HepG2 (cell line): ENCODE measurements around the gene USP36. TPM values are rescaled to one million over a fixed set of nuclear protein-coding genes. Genes with fewer than 3 reads are reported as not detected.

Source experiments
- CBFB ChIP-seq: sonication (generic); formaldehyde crosslinking; IDR thresholded peaks from 2 replicates; pipeline ENCODE4 v1.4.0; 2020; ENCODE audit warnings: missing genetic modification reagents
- CHCHD3 ChIP-seq: sonication (generic); formaldehyde crosslinking; IDR thresholded peaks from 2 replicates; pipeline ENCODE4 v1.8.0; 2022; ENCODE audit warnings: mild to moderate bottlenecking, missing genetic modification reagents, moderate library complexity
- CREB1 ChIP-seq, 2 experiments: fragments of 450-650 bp in 1 of 2; IDR thresholded peaks; 2 replicates each; pipeline ENCODE4 v1.6.1; 2016 to 2017; ENCODE audit warnings: control low read depth in 1 of 2, mild to moderate bottlenecking in 1 of 2, missing compliant biosample characterization in 1 of 2, missing genetic modification characterization in 1 of 2
- ELF4 ChIP-seq: sonication (generic); formaldehyde crosslinking; IDR thresholded peaks from 2 replicates; pipeline ENCODE4 v1.5.0; 2020; ENCODE audit warnings: missing genetic modification reagents, mild to moderate bottlenecking, moderate library complexity, borderline replicate concordance
- FOXO1 ChIP-seq: sonication (generic); formaldehyde crosslinking; IDR thresholded peaks from 2 replicates; pipeline ENCODE4 v1.4.0; 2020; ENCODE audit warnings: missing genetic modification reagents
- HNRNPL ChIP-seq: fragments of 200-400 bp; formaldehyde crosslinking; IDR thresholded peaks from 2 replicates; pipeline ENCODE4 v1.6.1; 2017; ENCODE audit warnings: mild to moderate bottlenecking, low read depth, low read length
- HOXD1 ChIP-seq: sonication (generic); formaldehyde crosslinking; IDR thresholded peaks from 2 replicates; pipeline ENCODE4 v1.5.0; 2020; ENCODE audit warnings: missing genetic modification reagents
- IKZF1 ChIP-seq: fragments of 450-650 bp; IDR thresholded peaks from 2 replicates; pipeline ENCODE4 v1.7.1; 2016
- IKZF4 ChIP-seq: sonication (generic); formaldehyde crosslinking; IDR thresholded peaks from 2 replicates; pipeline ENCODE4 v1.5.1; 2020; ENCODE audit warnings: borderline replicate concordance, mild to moderate bottlenecking, low read depth, missing genetic modification reagents; ENCODE audit errors: not compliant biosample characterization
- MAX ChIP-seq: IDR thresholded peaks from 2 replicates; pipeline ENCODE4 v1.6.1; 2012; ENCODE audit warnings: inconsistent platforms
- NR2F1 ChIP-seq, 2 experiments: fragments of 450-650 bp in 1 of 2; formaldehyde crosslinking in 1 of 2; IDR thresholded peaks; 2 replicates each; pipeline versions ENCODE4 v1.5.0 to v1.6.1; 2016 to 2020; ENCODE audit warnings: mild to moderate bottlenecking in 1 of 2, missing compliant biosample characterization in 1 of 2, missing genetic modification reagents in 1 of 2, moderate library complexity in 1 of 2
- RBAK ChIP-seq: sonication (generic); formaldehyde crosslinking; IDR thresholded peaks from 2 replicates; pipeline ENCODE4 v1.5.1; 2020; ENCODE audit warnings: mild to moderate bottlenecking, missing genetic modification reagents
- RCOR2 ChIP-seq: IDR thresholded peaks from 2 replicates; pipeline ENCODE4 v1.6.1; 2016; ENCODE audit warnings: missing biosample characterization, missing genetic modification reagents
- RELA ChIP-seq: sonication (generic); formaldehyde crosslinking; IDR thresholded peaks from 2 replicates; pipeline ENCODE4 v1.4.0; 2020; ENCODE audit warnings: missing genetic modification reagents
- RFXAP ChIP-seq: sonication (generic); formaldehyde crosslinking; IDR thresholded peaks from 2 replicates; pipeline ENCODE4 v1.4.0; 2020; ENCODE audit warnings: missing genetic modification reagents, borderline replicate concordance
- WIZ ChIP-seq: sonication (generic); formaldehyde crosslinking; IDR thresholded peaks from 2 replicates; pipeline ENCODE4 v1.5.1; 2020; ENCODE audit warnings: mild to moderate bottlenecking, missing genetic modification reagents
- ZBTB3 ChIP-seq: sonication (generic); formaldehyde crosslinking; IDR thresholded peaks from 2 replicates; pipeline ENCODE4 v1.4.0; 2020; ENCODE audit warnings: low read depth, mild to moderate bottlenecking, moderate library complexity, missing genetic modification reagents, borderline replicate concordance
- ZFP1 ChIP-seq: IDR thresholded peaks from 2 replicates; pipeline ENCODE4 v1.6.1; 2016
- ZMYM4 ChIP-seq: sonication (generic); formaldehyde crosslinking; IDR thresholded peaks from 2 replicates; pipeline ENCODE4 v1.8.1; 2023; ENCODE audit warnings: mild to moderate bottlenecking, missing genetic modification reagents
- ZNF20 ChIP-seq: sonication (generic); formaldehyde crosslinking; IDR thresholded peaks from 2 replicates; pipeline ENCODE4 v1.4.0; 2020; ENCODE audit warnings: mild to moderate bottlenecking, moderate library complexity, missing genetic modification reagents
- ZNF274 ChIP-seq: sonication (generic); formaldehyde crosslinking; IDR thresholded peaks from 2 replicates; pipeline ENCODE4 v1.5.1; 2020; ENCODE audit warnings: mild to moderate bottlenecking, missing genetic modification reagents
- ZNF549 ChIP-seq: sonication (generic); formaldehyde crosslinking; IDR thresholded peaks from 2 replicates; pipeline ENCODE4 v1.5.0; 2020; ENCODE audit warnings: missing genetic modification reagents
- ZNF607 ChIP-seq: sonication (generic); formaldehyde crosslinking; IDR thresholded peaks from 2 replicates; pipeline ENCODE4 v1.5.1; 2020; ENCODE audit warnings: missing genetic modification reagents, mild to moderate bottlenecking, borderline replicate concordance
- ZNF615 ChIP-seq: sonication (generic); formaldehyde crosslinking; IDR thresholded peaks from 2 replicates; pipeline ENCODE4 v1.5.0; 2020; ENCODE audit warnings: mild to moderate bottlenecking, missing genetic modification reagents, borderline replicate concordance
- ZNF775 ChIP-seq: sonication (generic); formaldehyde crosslinking; IDR thresholded peaks from 2 replicates; pipeline ENCODE4 v1.4.0; 2020; ENCODE audit warnings: missing genetic modification reagents, mild to moderate bottlenecking, moderate library complexity, borderline replicate concordance
- ZNF790 ChIP-seq: sonication (generic); formaldehyde crosslinking; IDR thresholded peaks from 2 replicates; pipeline ENCODE4 v1.8.0; 2022; ENCODE audit warnings: missing genetic modification reagents, mild to moderate bottlenecking, borderline replicate concordance
- ZSCAN30 ChIP-seq: sonication (generic); formaldehyde crosslinking; IDR thresholded peaks from 2 replicates; pipeline ENCODE4 v1.5.0; 2020; ENCODE audit warnings: mild to moderate bottlenecking, missing genetic modification reagents
- polyA plus RNA-seq, 8 experiments: library from polyadenylated mRNA; depleted of rRNA in 3 of 8; stranded (reverse) in 7 of 8; unstranded in 1 of 8; fragments of >200 nt; fragmentation: Illumina TruSeq in 4 of 8; extraction: Trizol in 4 of 8; gene quantifications; 2 replicates each; pipeline versions ENCODE4 v1.2.1 to v1.2.3, GENCODE V29; 2011 to 2016; ENCODE audit warnings: low read depth in 4 of 8, missing spikeins in 1 of 8, mixed read lengths in 1 of 8; ENCODE audit not compliant: insufficient read depth in 1 of 8
- total RNA-seq, 5 experiments: library from RNA; depleted of rRNA; stranded (reverse); fragments of >200 nt; fragmentation: Illumina TruSeq; extraction: Trizol; gene quantifications; 2 replicates each; pipeline ENCODE4 v1.2.3, GENCODE V29; 2016; ENCODE audit warnings: low read depth in 1 of 5
- TF ChIP-seq, protein P1 (sequence below): sonication (generic); formaldehyde crosslinking; IDR thresholded peaks from 2 replicates; pipeline ENCODE4 v1.4.0; 2020; ENCODE audit warnings: missing genetic modification reagents
- TF ChIP-seq, protein P2 (sequence below): fragments of 450-650 bp; IDR thresholded peaks from 2 replicates; pipeline ENCODE4 v1.6.1; 2017

USP36 gene
- total and polyA plus RNA-seq, 2 of the 13 experiments (the other 11 are each of a cell fraction or from before 2014, with no cell fraction given), result 29.6 to 45.9 TPM

- TF ChIP-seq ZBTB3 (CRISPR knock-in tag) (peak; percentile 93; the same call in 1 of the 2 replicates), RELA (peak; percentile 37), HOXD1 (CRISPR knock-in tag) (peak; percentile 87; the same call in 1 of the 2 replicates), HNRNPL (peak; percentile 46; the same call in 1 of the 2 replicates), ZNF274 (CRISPR knock-in tag) (peak; percentile 98), ZNF615 (CRISPR knock-in tag) (no peak), ZNF549 (CRISPR knock-in tag) (peak; percentile 85), CREB1 (IDR thresholded peaks at IDR 0.05) (peak; percentile 100), CREB1 (CRISPR knock-in tag; IDR thresholded peaks at IDR 0.05) (peak; percentile 98), ELF4 (CRISPR knock-in tag) (peak; percentile 99), RCOR2 (CRISPR knock-in tag) (peak; percentile 72; the same call in 1 of the 2 replicates), IKZF4 (CRISPR knock-in tag) (peak; percentile 81), ZNF790 (CRISPR knock-in tag) (peak; percentile 98), CBFB (peak; percentile 96), ZMYM4 (CRISPR knock-in tag) (peak; percentile 98), MAX (peak; percentile 100), RFXAP (CRISPR knock-in tag) (peak; percentile 92), ZFP1 (peak; percentile 77), RBAK (CRISPR knock-in tag) (peak; percentile 78; the same call in 1 of the 2 replicates), ZNF775 (CRISPR knock-in tag) (0 out of 2 replicates have a peak, but pooled peaks have one; percentile 68), ZNF607 (CRISPR knock-in tag) (peak; percentile 85), FOXO1 (CRISPR knock-in tag) (peak; percentile 50; the same call in 1 of the 2 replicates), ZNF20 (CRISPR knock-in tag) (no peak), ZSCAN30 (CRISPR knock-in tag) (peak; percentile 93; the same call in 1 of the 2 replicates), IKZF1 (no peak), WIZ (CRISPR knock-in tag) (peak; percentile 52), NR2F1 (CRISPR knock-in tag; IDR thresholded peaks at IDR 0.05) (peak; percentile 14 to 72; a peak in 3 of 4 replicates), CHCHD3 (no peak; the same call in 1 of the 2 replicates)
- TF ChIP-seq, protein P1, sequence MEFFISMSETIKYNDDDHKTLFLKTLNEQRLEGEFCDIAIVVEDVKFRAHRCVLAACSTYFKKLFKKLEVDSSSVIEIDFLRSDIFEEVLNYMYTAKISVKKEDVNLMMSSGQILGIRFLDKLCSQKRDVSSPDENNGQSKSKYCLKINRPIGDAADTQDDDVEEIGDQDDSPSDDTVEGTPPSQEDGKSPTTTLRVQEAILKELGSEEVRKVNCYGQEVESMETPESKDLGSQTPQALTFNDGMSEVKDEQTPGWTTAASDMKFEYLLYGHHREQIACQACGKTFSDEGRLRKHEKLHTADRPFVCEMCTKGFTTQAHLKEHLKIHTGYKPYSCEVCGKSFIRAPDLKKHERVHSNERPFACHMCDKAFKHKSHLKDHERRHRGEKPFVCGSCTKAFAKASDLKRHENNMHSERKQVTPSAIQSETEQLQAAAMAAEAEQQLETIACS (CRISPR knock-in tag), result peak; percentile 85
- TF ChIP-seq, protein P2, sequence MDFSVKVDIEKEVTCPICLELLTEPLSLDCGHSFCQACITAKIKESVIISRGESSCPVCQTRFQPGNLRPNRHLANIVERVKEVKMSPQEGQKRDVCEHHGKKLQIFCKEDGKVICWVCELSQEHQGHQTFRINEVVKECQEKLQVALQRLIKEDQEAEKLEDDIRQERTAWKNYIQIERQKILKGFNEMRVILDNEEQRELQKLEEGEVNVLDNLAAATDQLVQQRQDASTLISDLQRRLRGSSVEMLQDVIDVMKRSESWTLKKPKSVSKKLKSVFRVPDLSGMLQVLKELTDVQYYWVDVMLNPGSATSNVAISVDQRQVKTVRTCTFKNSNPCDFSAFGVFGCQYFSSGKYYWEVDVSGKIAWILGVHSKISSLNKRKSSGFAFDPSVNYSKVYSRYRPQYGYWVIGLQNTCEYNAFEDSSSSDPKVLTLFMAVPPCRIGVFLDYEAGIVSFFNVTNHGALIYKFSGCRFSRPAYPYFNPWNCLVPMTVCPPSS, result no peak
Measured at GRCh38 chr17:78840780-78841611, at the start of gene USP36 (continued).
